Peyer's patch (tissue), 4 donors: Measurements from ENCODE around the gene BAHD1.

Source experiments
- CTCF ChIP-seq, 6 experiments: fragments of 450-650 bp in 4 of 6; fragments of 200-600 bp in 2 of 6; sonication (generic) in 1 of 6; IDR thresholded peaks; one replicate each; pipeline ENCODE4 v1.5.1; 2017 to 2019; ENCODE audit warnings: antibody characterized with exemption in 6 of 6, mild to moderate bottlenecking in 3 of 6, moderate library complexity in 1 of 6
- POLR2A ChIP-seq, 2 donors: fragments of 450-650 bp; IDR thresholded peaks; one replicate each; pipeline ENCODE4 v1.5.1; 2017; ENCODE audit warnings: antibody characterized with exemption in 2 of 2, mild to moderate bottlenecking in 2 of 2, moderate library complexity in 2 of 2

DNA sequence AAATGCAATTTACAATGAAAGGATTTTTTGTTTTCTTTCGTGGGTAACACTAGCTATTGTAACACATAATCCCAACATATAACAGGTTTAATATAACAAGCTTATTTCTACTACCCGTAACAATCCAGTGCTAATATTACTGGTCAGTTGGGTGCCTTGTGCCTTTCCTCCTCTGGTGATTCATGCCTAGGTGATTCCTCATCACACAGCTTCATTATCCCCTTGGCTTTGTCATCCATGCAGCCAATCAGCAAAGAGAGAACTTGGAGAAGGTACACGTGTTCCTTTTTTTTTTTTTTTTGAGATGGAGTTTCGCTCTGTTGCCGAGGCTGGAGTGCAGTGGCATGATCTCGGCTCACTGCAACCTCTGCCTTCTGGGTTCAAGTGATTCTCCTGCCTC, 60.7 kb downstream of the BAHD1 start:
- TF ChIP-seq POLR2A (IDR thresholded peaks at IDR 0.05), result no peak
- no peak for TF ChIP-seq CTCF (IDR thresholded peaks at IDR 0.05)
